ENCODE results near the gene HPS6. TPM values are rescaled to one million over a fixed set of nuclear protein-coding genes. Genes with fewer than 3 reads are reported as not detected.

The HPS6 gene
- total and polyA plus RNA-seq, 9 of the 15 experiments (the other 6 are each of a cell fraction or from before 2014, with no cell fraction given): 0.45 to 14.0 (median 4.5) TPM

GRCh38 chr10:102113261-102113955 lies 48.3 kb downstream of the HPS6 start:
- H3K4me3 ChIP-seq: peak overlapping the region; percentile 94
- H3K9me3 ChIP-seq (replicated peaks; ENCODE audit: control insufficient read depth, insufficient read depth, low read depth, low read length): no peaks in the 10 kb centered on the region
- H3K4me2 ChIP-seq (ENCODE audit: insufficient read depth, low read length): peak overlapping the region; percentile 96
- DNase-seq (ENCODE audit: extremely low read depth in 1 of 4, low spot score in 3 of 4) (peak in 1 of 4 experiments; percentile 50), FAIRE-seq (no peak), ATAC-seq (peak; percentile 9)
- peak overlapping the region; percentile 97 for H3K27ac ChIP-seq (ENCODE audit: extremely low read depth, low read depth, low read length)
- H3K27me3 ChIP-seq (ENCODE audit: control insufficient read depth in 2 of 2, insufficient read depth in 2 of 2, low read length in 2 of 2): no peaks in the 10 kb centered on the region
- peaks cover 3% of the 10 kb centered on the region for H3K9me1 ChIP-seq (ENCODE audit: control insufficient read depth, insufficient read depth, low read length)
- ChIA-PET POLR2A (interaction anchor here (4.1 kb wide), 1 partner anchor 11 kb away, joined by 27 read pairs; no protein-coding TSS in a partner anchor), CTCF (ENCODE audit: low intra/inter-chr PET ratio) (interaction anchor here (0.6 kb wide), 1 partner anchor 273 kb away, joined by 3 read pairs; no protein-coding TSS in a partner anchor)
- H3K36me3 ChIP-seq (ENCODE audit: control insufficient read depth, insufficient read depth, low read length): peaks cover 49% of the 10 kb centered on the region
- peak overlapping the region; percentile 91 to 94 for H3K9ac ChIP-seq (ENCODE audit: insufficient read depth in 1 of 2, low read depth in 2 of 2, low read length in 2 of 2)
- TSS peak; percentile 46 for BruUV-seq (replicated peaks)
- peaks cover 20% of the 10 kb centered on the region for H4K20me1 ChIP-seq (replicated peaks; ENCODE audit: control insufficient read depth, insufficient read depth, low read length)
- H3K79me2 ChIP-seq (ENCODE audit: control insufficient read depth, insufficient read depth, low read length): peaks cover 92% of the 10 kb centered on the region
- H3K4me1 ChIP-seq (replicated peaks in 1 of 2; ENCODE audit: control insufficient read depth in 2 of 2, insufficient read depth in 2 of 2, low read length in 2 of 2): peaks cover 41% of the 10 kb centered on the region in 2 experiments
- H2AFZ ChIP-seq (ENCODE audit: low read depth, low read length): no peak overlapping the region
- intact Hi-C loops (cut with micrococcal nuclease): loop anchor here (2.0 to 10.0 kb wide), 2 partner anchors 49 to 269 kb away; partner anchors contain the start of genes HPS6 and KCNIP2
- in situ Hi-C loops (cut with MboI): no loop called here
- whole genome bisulfite sequencing (ENCODE audit: insufficient coverage, low coverage, missing lambda C conversion rate): 3% methylated on average over 4 of the region's 7 CpGs
- TF ChIP-seq ZFP36 (IDR thresholded peaks at IDR 0.05; ENCODE audit: low read depth, low read length, partially characterized antibody) (peak; percentile 8), GATA2 (CRISPR knock-in tag; IDR thresholded peaks at IDR 0.05) (no peak), ARID4B (CRISPR knock-in tag; IDR thresholded peaks at IDR 0.05) (peak; percentile 43; the same call in 1 of the 2 replicates), UBTF (IDR thresholded peaks at IDR 0.05; ENCODE audit: borderline replicate concordance in 1 of 2, low read depth in 2 of 2, low read length in 2 of 2) (0 out of 4 replicates have a peak, but pooled peaks of 1 of the 2 experiments have one; percentile 42), TCF3 (CRISPR knock-in tag; IDR thresholded peaks at IDR 0.05) (no peak), PKNOX1 (IDR thresholded peaks at IDR 0.05) (0 out of 2 replicates have a peak, but pooled peaks have one; percentile 6), RBFOX2 (IDR thresholded peaks at IDR 0.05; ENCODE audit: low read depth, low read length) (0 out of 2 replicates have a peak, but pooled peaks have one; percentile 43), BDP1 (IDR thresholded peaks at IDR 0.05; ENCODE audit: insufficient read depth, insufficient read length) (no peak), MEF2D (tag; conservative IDR thresholded peaks at IDR 0.05; ENCODE audit: low read depth) (no peak), TRIM28 (IDR thresholded peaks at IDR 0.05) (no peak), BCOR (IDR thresholded peaks at IDR 0.05) (peak; percentile 91), SIN3A (IDR thresholded peaks at IDR 0.05; ENCODE audit: borderline replicate concordance in 2 of 2, control insufficient read depth in 1 of 2, low read depth in 2 of 2, low read length in 2 of 2) (0 out of 4 replicates have a peak, but pooled peaks have one; percentile 11 to 15), KDM1A (IDR thresholded peaks at IDR 0.05) (peak; percentile 75 to 84)

Measured in K562 (cell line).